Neural cell (in vitro differentiated cells): ENCODE measurements around the gene ATP6AP2. TPM values are rescaled to one million over a fixed set of nuclear protein-coding genes. Genes with fewer than 3 reads are reported as not detected.

Source experiments
- H2AFZ ChIP-seq: fragments of 200-600, 300-800 bp; sonication (generic), shearing (Covaris generic); 2 replicates; pipeline ENCODE4 v1.6.0; 2014; ENCODE audit warnings: low read depth, mild to moderate bottlenecking, antibody characterized with exemption, low read length, moderate library complexity
- H3F3A ChIP-seq: fragments of 200-600 bp; shearing (Covaris generic); 2 replicates; pipeline ENCODE4 v1.6.1; 2016; ENCODE audit warnings: mild to moderate bottlenecking, moderate library complexity, mixed read lengths, antibody characterized with exemption, low read length; ENCODE audit not compliant: insufficient read depth, poor library complexity, severe bottlenecking
- H3K27ac ChIP-seq: fragments of 200-600, 300-800 bp; sonication (generic), shearing (Covaris generic); 2 replicates; pipeline ENCODE4 v1.5.1; 2014; ENCODE audit warnings: mild to moderate bottlenecking, low read length, moderate library complexity
- H3K27me3 ChIP-seq: fragments of 300-800, 200-600 bp; sonication (generic), shearing (Covaris generic); 2 replicates; pipeline ENCODE4 v1.6.0; 2014; ENCODE audit warnings: mild to moderate bottlenecking, low read depth, low read length, moderate library complexity; ENCODE audit not compliant: insufficient read depth
- H3K36me3 ChIP-seq: fragments of 300-800, 200-600 bp; sonication (generic), shearing (Covaris generic); 2 replicates; pipeline ENCODE4 v1.5.1; 2014; ENCODE audit warnings: mild to moderate bottlenecking, antibody characterized with exemption, low read length, moderate library complexity; ENCODE audit not compliant: insufficient read depth
- H3K4me2 ChIP-seq: fragments of 300-800, 200-600 bp; sonication (generic), shearing (Covaris generic); 2 replicates; pipeline ENCODE4 v1.6.0; 2014; ENCODE audit warnings: mild to moderate bottlenecking, low read length
- H3K4me3 ChIP-seq: fragments of 300-800, 200-600 bp; sonication (generic), shearing (Covaris generic); 2 replicates; pipeline ENCODE4 v1.5.1; 2014; ENCODE audit warnings: mild to moderate bottlenecking, low read length, moderate library complexity
- H3K79me2 ChIP-seq: fragments of 200-600 bp; shearing (Covaris generic); replicated peaks from 2 replicates; pipeline ENCODE4 v1.6.0; 2014; ENCODE audit warnings: mild to moderate bottlenecking, low read length, moderate library complexity; ENCODE audit not compliant: insufficient read depth
- H3K9ac ChIP-seq: fragments of 300-800, 200-600 bp; sonication (generic), shearing (Covaris generic); 2 replicates; pipeline ENCODE4 v1.6.1; 2016; ENCODE audit warnings: mild to moderate bottlenecking, low read length, mixed read lengths
- H3K9me2 ChIP-seq: fragments of 200-600 bp; shearing (Covaris generic); 2 replicates; pipeline ENCODE4 v1.6.1; 2016; ENCODE audit warnings: mild to moderate bottlenecking, low read length, mixed read lengths; ENCODE audit not compliant: insufficient read depth
- H3K9me3 ChIP-seq: fragments of 200-600, 300-800 bp; sonication (generic), shearing (Covaris generic); 2 replicates; pipeline ENCODE4 v1.6.1; 2016; ENCODE audit warnings: mild to moderate bottlenecking, mixed run types, low read length, moderate library complexity, mixed read lengths
- H4K20me1 ChIP-seq: fragments of 200-600 bp; shearing (Covaris generic); 2 replicates; pipeline ENCODE4 v1.6.1; 2016; ENCODE audit warnings: mild to moderate bottlenecking, mixed run types; ENCODE audit not compliant: insufficient read depth
- EP300 ChIP-seq: fragments of 450-650 bp; conservative IDR thresholded peaks from 2 replicates; pipeline ENCODE4 v1.6.1; 2014; ENCODE audit warnings: antibody characterized with exemption, mild to moderate bottlenecking, moderate library complexity; ENCODE audit not compliant: poor library complexity, severe bottlenecking
- EZH2 ChIP-seq: fragments of 200-600, 300-800 bp; shearing (Covaris generic), sonication (generic); IDR thresholded peaks from 2 replicates; pipeline ENCODE4 v1.6.1; 2014; ENCODE audit warnings: antibody characterized with exemption, low read length, borderline replicate concordance, mild to moderate bottlenecking; ENCODE audit not compliant: insufficient read depth, poor library complexity, severe bottlenecking
- MXI1 ChIP-seq: fragments of 450-650 bp; conservative IDR thresholded peaks from 2 replicates; pipeline ENCODE4 v1.6.1; 2014; ENCODE audit warnings: antibody characterized with exemption, mild to moderate bottlenecking; ENCODE audit not compliant: poor library complexity, severe bottlenecking
- POLR2AphosphoS5 ChIP-seq: IDR thresholded peaks from 2 replicates; pipeline ENCODE4 v1.6.1; 2012
- RAD21 ChIP-seq: fragments of 450-650 bp; conservative IDR thresholded peaks from 2 replicates; pipeline ENCODE4 v1.6.1; 2014; ENCODE audit warnings: antibody characterized with exemption, mild to moderate bottlenecking, moderate library complexity
- REST ChIP-seq: IDR thresholded peaks from 2 replicates; pipeline ENCODE4 v1.6.1; 2012; ENCODE audit warnings: borderline replicate concordance
- SMC3 ChIP-seq: fragments of 450-650 bp; conservative IDR thresholded peaks from 2 replicates; pipeline ENCODE4 v1.6.1; 2014; ENCODE audit warnings: antibody characterized with exemption, mild to moderate bottlenecking, moderate library complexity; ENCODE audit not compliant: poor library complexity
- TAF1 ChIP-seq: IDR thresholded peaks from 2 replicates; pipeline ENCODE4 v1.6.1; 2012; ENCODE audit warnings: low read depth
- polyA plus RNA-seq: library from polyadenylated mRNA; depleted of rRNA; stranded (reverse); fragments of >200 nt; gene quantifications from 2 replicates; pipeline ENCODE4 v1.2.3, GENCODE V29; 2014
- TF ChIP-seq, protein P1 (sequence below): fragments of 450-650 bp; IDR thresholded peaks from 2 replicates; pipeline ENCODE4 v1.5.1; 2014; ENCODE audit warnings: antibody characterized with exemption, mild to moderate bottlenecking, moderate library complexity; ENCODE audit not compliant: poor library complexity, severe bottlenecking

Gene ATP6AP2
- polyA plus RNA-seq, 1 donor from 2014 or later = 236 TPM

DNA sequence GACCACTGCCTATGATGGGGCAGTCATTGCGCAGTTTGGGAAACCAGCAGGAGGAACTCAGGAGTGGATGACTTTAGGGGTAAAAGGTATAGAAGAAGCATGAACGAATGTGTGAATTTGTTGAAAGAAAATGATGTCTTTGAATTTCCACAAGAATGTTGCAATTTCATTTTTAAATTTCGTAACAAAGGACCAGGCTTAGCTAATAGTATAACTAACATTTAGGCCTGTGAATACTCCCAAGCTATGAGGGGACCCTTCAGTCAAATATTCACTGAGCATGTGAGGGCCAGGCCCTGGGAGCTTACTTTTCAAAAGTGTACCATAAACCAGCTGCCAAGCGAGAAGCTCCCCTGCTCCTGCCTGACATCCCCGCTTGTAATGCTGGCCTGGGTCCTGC is 47.7 kb downstream of the ATP6AP2 start:
- no peaks in the 10 kb centered on the region for H3K79me2 ChIP-seq
- no peak overlapping the region for H3K9ac ChIP-seq
- H2AFZ ChIP-seq = no peak overlapping the region
- H3K27me3 ChIP-seq = no peaks in the 10 kb centered on the region
- H3K4me3 ChIP-seq = no peak overlapping the region
- H3K27ac ChIP-seq = no peak overlapping the region
- no peaks in the 10 kb centered on the region for H3F3A ChIP-seq
- H3K9me3 ChIP-seq = no peaks in the 10 kb centered on the region
- no peaks in the 10 kb centered on the region for H4K20me1 ChIP-seq
- no peaks in the 10 kb centered on the region for H3K9me2 ChIP-seq
- no peaks in the 10 kb centered on the region for H3K36me3 ChIP-seq
- H3K4me2 ChIP-seq = no peak overlapping the region
- TF ChIP-seq MXI1 = no peak
- no peak for TF ChIP-seq POLR2AphosphoS5
- no peak for TF ChIP-seq SMC3
- TF ChIP-seq EP300 = no peak
- no peak for TF ChIP-seq TAF1
- TF ChIP-seq REST = no peak
- TF ChIP-seq, protein P1, sequence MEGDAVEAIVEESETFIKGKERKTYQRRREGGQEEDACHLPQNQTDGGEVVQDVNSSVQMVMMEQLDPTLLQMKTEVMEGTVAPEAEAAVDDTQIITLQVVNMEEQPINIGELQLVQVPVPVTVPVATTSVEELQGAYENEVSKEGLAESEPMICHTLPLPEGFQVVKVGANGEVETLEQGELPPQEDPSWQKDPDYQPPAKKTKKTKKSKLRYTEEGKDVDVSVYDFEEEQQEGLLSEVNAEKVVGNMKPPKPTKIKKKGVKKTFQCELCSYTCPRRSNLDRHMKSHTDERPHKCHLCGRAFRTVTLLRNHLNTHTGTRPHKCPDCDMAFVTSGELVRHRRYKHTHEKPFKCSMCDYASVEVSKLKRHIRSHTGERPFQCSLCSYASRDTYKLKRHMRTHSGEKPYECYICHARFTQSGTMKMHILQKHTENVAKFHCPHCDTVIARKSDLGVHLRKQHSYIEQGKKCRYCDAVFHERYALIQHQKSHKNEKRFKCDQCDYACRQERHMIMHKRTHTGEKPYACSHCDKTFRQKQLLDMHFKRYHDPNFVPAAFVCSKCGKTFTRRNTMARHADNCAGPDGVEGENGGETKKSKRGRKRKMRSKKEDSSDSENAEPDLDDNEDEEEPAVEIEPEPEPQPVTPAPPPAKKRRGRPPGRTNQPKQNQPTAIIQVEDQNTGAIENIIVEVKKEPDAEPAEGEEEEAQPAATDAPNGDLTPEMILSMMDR = no peak
- no peak for TF ChIP-seq RAD21
- no peak for TF ChIP-seq EZH2

DNA sequence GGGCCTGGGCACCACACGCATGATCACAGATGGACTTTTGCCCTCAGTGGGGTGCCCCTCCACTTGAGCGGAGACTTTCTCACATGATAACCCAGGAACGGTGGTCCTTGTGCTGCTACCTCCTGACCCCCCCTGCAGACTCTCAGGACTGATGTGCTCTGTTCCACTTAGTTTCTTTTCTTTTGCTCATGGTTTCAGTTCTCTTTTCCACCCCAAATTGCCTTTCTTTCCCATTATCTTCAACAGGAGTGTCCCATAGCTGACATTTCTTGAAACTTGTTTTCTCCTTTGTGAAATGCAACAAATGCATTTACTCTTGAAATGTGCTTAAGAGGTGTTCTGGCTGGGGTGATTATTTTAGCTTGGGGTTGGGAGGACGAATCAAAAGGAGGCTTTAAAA is 51.4 kb downstream of the ATP6AP2 start:
- Histone ChIP-seq H3K9me2 (no peaks in the 10 kb centered on the region), H3F3A (no peaks in the 10 kb centered on the region), H4K20me1 (no peaks in the 10 kb centered on the region), H3K4me3 (no peak overlapping the region), H3K9me3 (no peaks in the 10 kb centered on the region), H3K79me2 (no peaks in the 10 kb centered on the region), H3K27me3 (no peaks in the 10 kb centered on the region), H3K4me2 (no peak overlapping the region), H2AFZ (no peak overlapping the region), H3K36me3 (no peaks in the 10 kb centered on the region), H3K9ac (no peak overlapping the region), H3K27ac (no peak overlapping the region)
- TF ChIP-seq SMC3 = no peak
- TF ChIP-seq EZH2 = no peak

DNA sequence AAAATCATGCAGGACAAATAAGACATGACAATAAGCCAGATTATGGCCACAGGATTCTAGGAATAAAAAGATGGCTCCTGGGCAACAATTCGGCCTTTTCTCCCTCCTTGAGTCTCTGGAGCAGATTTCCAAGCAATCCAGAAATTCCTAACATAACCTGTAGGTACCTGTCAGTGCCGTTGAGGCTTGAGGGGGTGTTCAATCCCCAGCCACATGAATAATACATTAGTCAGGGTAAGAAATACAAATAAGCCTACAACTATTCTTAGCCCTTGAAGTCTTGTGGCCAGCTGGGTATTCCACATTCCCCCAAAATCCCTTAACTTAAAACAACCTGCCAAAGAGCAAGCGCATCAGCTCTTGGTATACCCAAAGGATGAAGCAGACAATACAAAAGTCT is 56.9 kb downstream of the ATP6AP2 start:
- Histone ChIP-seq H3K79me2 (no peaks in the 10 kb centered on the region), H3K36me3 (no peaks in the 10 kb centered on the region), H4K20me1 (no peaks in the 10 kb centered on the region), H3K9ac (no peak overlapping the region), H3K27ac (no peak overlapping the region), H3K4me2 (no peak overlapping the region), H2AFZ (no peak overlapping the region), H3K27me3 (no peaks in the 10 kb centered on the region), H3K9me2 (no peaks in the 10 kb centered on the region), H3K9me3 (no peaks in the 10 kb centered on the region), H3F3A (no peaks in the 10 kb centered on the region), H3K4me3 (no peak overlapping the region)
- TF ChIP-seq, protein P1 = no peak
- TF ChIP-seq TAF1 (no peak), MXI1 (no peak), SMC3 (no peak), EZH2 (no peak), POLR2AphosphoS5 (no peak), RAD21 (no peak), REST (no peak), EP300 (no peak)
